PC-3 (cell line): ENCODE measurements around the gene ABITRAM. TPM values are rescaled to one million over a fixed set of nuclear protein-coding genes. Genes with fewer than 3 reads are reported as not detected.

Experiments used
- ATAC-seq: fragments of 200-7000 bp; cut with Tn5 transposase; 2 replicates; pipeline ENCODE4 v1.9.1; 2020; ENCODE audit warnings: mild to moderate bottlenecking, moderate library complexity
- Bru-seq: library from RNA; stranded (reverse); fragments of 400-500 nt; gene quantifications from one replicate; lab custom pipeline; 2021; lab: Mats Ljungman, UMichigan
- BruChase-seq, 2 experiments: library from RNA; stranded (reverse); fragments of 400-500 nt; gene quantifications; one replicate each; lab custom pipeline; 2021; lab: Mats Ljungman, UMichigan
- BruUV-seq: library from RNA; stranded (reverse); fragments of 400-500 nt; replicated peaks from 2 replicates; lab custom pipeline; 2021; lab: Mats Ljungman, UMichigan
- CTCF ChIA-PET: fragments of 300-600 bp; sonication (Branson Sonifier 250); formaldehyde crosslinking; loops from one replicate; lab custom pipeline; 2022; ENCODE audit warnings: antibody characterized with exemption; lab: Charles Lee
- POLR2A ChIA-PET: fragments of 300-600 bp; sonication (Branson Sonifier 250); formaldehyde crosslinking; loops from one replicate; lab custom pipeline; 2022; ENCODE audit warnings: antibody characterized with exemption; ENCODE audit not compliant: unreplicated experiment; lab: Charles Lee
- DNase-seq: peaks from one replicate; pipeline ENCODE4 v3.0.0-alpha.2; 2015
- H2AFZ ChIP-seq: fragments of 300-600 bp; sonication (generic); 2 replicates; pipeline ENCODE4 v1.6.0; 2016; ENCODE audit warnings: antibody characterized with exemption, low read length
- H3F3A ChIP-seq: fragments of 300-600 bp; sonication (generic); one replicate; pipeline ENCODE4 v1.6.0; 2017; ENCODE audit warnings: antibody characterized with exemption, low read length, control low read depth, mild to moderate bottlenecking; ENCODE audit not compliant: unreplicated experiment
- H3K27ac ChIP-seq: fragments of 300-600 bp; sonication (generic); 2 replicates; pipeline ENCODE4 v1.5.1; 2016; ENCODE audit warnings: mild to moderate bottlenecking, low read length
- H3K27me3 ChIP-seq: fragments of 300-600 bp; sonication (generic); 2 replicates; pipeline ENCODE4 v1.6.1; 2016; ENCODE audit warnings: low read length, mixed read lengths
- H3K36me3 ChIP-seq: fragments of 300-600 bp; sonication (generic); 2 replicates; pipeline ENCODE4 v1.6.1; 2016; ENCODE audit warnings: low read depth, mixed run types, low read length, mixed read lengths
- H3K4me1 ChIP-seq: fragments of 300-600 bp; sonication (generic); 2 replicates; pipeline ENCODE4 v1.5.1; 2016; ENCODE audit warnings: low read length; ENCODE audit not compliant: insufficient read depth
- H3K4me2 ChIP-seq: fragments of 300-600 bp; sonication (generic); 2 replicates; pipeline ENCODE4 v1.6.0; 2016; ENCODE audit warnings: low read length
- H3K4me3 ChIP-seq: fragments of 300-600 bp; sonication (generic); 2 replicates; pipeline ENCODE4 v1.5.1; 2016; ENCODE audit warnings: mild to moderate bottlenecking, low read length, mixed read lengths
- H3K79me2 ChIP-seq: fragments of 300-600 bp; sonication (generic); 2 replicates; pipeline ENCODE4 v1.6.1; 2017; ENCODE audit warnings: low read length, mixed read lengths
- H3K9ac ChIP-seq: fragments of 300-600 bp; sonication (generic); 2 replicates; pipeline ENCODE4 v1.6.0; 2016; ENCODE audit warnings: mild to moderate bottlenecking, low read length
- H3K9me2 ChIP-seq: fragments of 300-600 bp; sonication (generic); replicated peaks from 2 replicates; pipeline ENCODE4 v1.6.1; 2016; ENCODE audit warnings: mixed run types, low read length, mixed read lengths
- H3K9me3 ChIP-seq: fragments of 300-600 bp; sonication (generic); 2 replicates; pipeline ENCODE4 v1.6.1; 2016; ENCODE audit warnings: low read length, mixed read lengths
- H4K20me1 ChIP-seq: fragments of 300-600 bp; sonication (generic); 2 replicates; pipeline ENCODE4 v1.6.1; 2016; ENCODE audit warnings: low read length, mixed read lengths
- CTCF ChIP-seq: fragments of 300-600 bp; sonication (generic); conservative IDR thresholded peaks from 2 replicates; pipeline ENCODE4 v1.5.1; 2017; ENCODE audit warnings: antibody characterized with exemption, low read depth, mild to moderate bottlenecking, low read length
- EZH2 ChIP-seq: fragments of 300-600 bp; sonication (generic); IDR thresholded peaks from one replicate; pipeline ENCODE4 v1.6.1; 2017; ENCODE audit warnings: antibody characterized with exemption, mild to moderate bottlenecking, low read length; ENCODE audit not compliant: unreplicated experiment
- EZH2phosphoT487 ChIP-seq: fragments of 300-600 bp; sonication (generic); IDR thresholded peaks from 2 replicates; pipeline ENCODE4 v1.6.1; 2018; ENCODE audit warnings: mild to moderate bottlenecking, antibody characterized with exemption, low read length, borderline replicate concordance
- intact Hi-C: fragments of 100-400 bp; cut with micrococcal nuclease; formaldehyde crosslinking; loops from 2 replicates; pipeline ENCODE4 v1.9.0; 2023
- long read RNA-seq: library from polyadenylated mRNA; unstranded; transcript quantifications from one replicate; pipeline ENCODE4 v2.0.0, GENCODE V29; 2021; ENCODE audit not compliant: unreplicated experiment
- total RNA-seq: library from RNA; depleted of rRNA; stranded (reverse); fragments of >200 nt; gene quantifications from 2 replicates; pipeline ENCODE4 v1.2.3, GENCODE V29; 2014; rRNA removed

The ABITRAM gene
- total RNA-seq (4.7 and 7.8 TPM in 2 replicates), Bru-seq, nascent RNA (percentile 51 among the genes with signal in this experiment), BruChase-seq, experiment 1, labeled RNA remaining after a 6-hour chase (percentile 72 among the genes with signal in this experiment), BruChase-seq, experiment 2, labeled RNA remaining after a 2-hour chase (percentile 64 among the genes with signal in this experiment)
- long read RNA-seq, transcript FAM206A-201 (6 exons, 2,134 nt) = major isoform, 32 of 41 reads
- long read RNA-seq, partial matches to known transcripts = 0 of 41 reads
- long read RNA-seq, other reads (novel, unspliced or antisense) = 9 of 41 reads

GRCh38 chr9:108934323-108934893, at the start of gene ABITRAM:
TSS of gene ABITRAM (plus strand) at chr9:108934400. CDS start at chr9:108934487, 87 bp downstream.
- Histone ChIP-seq H3F3A (no peaks in the 10 kb centered on the region), H2AFZ (peak within 1 kb of the TSS; percentile 90), H3K4me2 (peak within 1 kb of the TSS; percentile 99), H3K9me2 (no peaks in the 10 kb centered on the region), H3K4me1 (peaks cover 23% of the 10 kb centered on the region), H3K79me2 (peaks cover 53% of the 10 kb centered on the region), H3K4me3 (peak within 1 kb of the TSS; percentile 91), H4K20me1 (peaks cover 7% of the 10 kb centered on the region; the same call in 1 of the 2 replicates), H3K9ac (peak within 1 kb of the TSS; percentile 92), H3K27me3 (no peaks in the 10 kb centered on the region), H3K27ac (peak within 1 kb of the TSS; percentile 53), H3K36me3 (no peaks in the 10 kb centered on the region; the same call in 1 of the 2 replicates), H3K9me3 (no peaks in the 10 kb centered on the region)
- intact Hi-C loops = no loop called here
- BruUV-seq = TSS peak; percentile 59
- no peak for TF ChIP-seq CTCF
- TF ChIP-seq EZH2 = no peak
- ChIA-PET POLR2A (no interaction called here), CTCF (no interaction called here)
- ATAC-seq (peak; percentile 82), DNase-seq (peak; percentile 69)

- no peak overlapping the region for H3K4me2 ChIP-seq
- H3K36me3 ChIP-seq = peaks cover 16% of the 10 kb centered on the region
- DNase-seq = no peak
- H3K9me3 ChIP-seq = no peaks in the 10 kb centered on the region
- H2AFZ ChIP-seq = no peak overlapping the region
- ChIA-PET CTCF (no interaction called here), POLR2A (no interaction called here)
- no peak overlapping the region for H3K4me3 ChIP-seq
- no TSS peak for BruUV-seq
- H3K4me1 ChIP-seq = peaks cover 17% of the 10 kb centered on the region
- ATAC-seq = no peak
- intact Hi-C loops = no loop called here
- H3F3A ChIP-seq = no peaks in the 10 kb centered on the region
- H3K27me3 ChIP-seq = no peaks in the 10 kb centered on the region
- no peaks in the 10 kb centered on the region for H4K20me1 ChIP-seq
- TF ChIP-seq CTCF = no peak
- TF ChIP-seq EZH2phosphoT487 = no peak
- no peak for TF ChIP-seq EZH2
- no peak overlapping the region for H3K27ac ChIP-seq
- no peak overlapping the region for H3K9ac ChIP-seq
- no peaks in the 10 kb centered on the region for H3K79me2 ChIP-seq
- H3K9me2 ChIP-seq = no peaks in the 10 kb centered on the region
Observed at GRCh38 chr9:108884701-108885100, 49.5 kb upstream of the ABITRAM start.
